GM21825 (cell line): ENCODE data around the gene RSPH10B2.
"Not testable (repeated sequence)": the region's sequence is repeated elsewhere in the genome, so short reads cannot be mapped to it uniquely, and the experiment has no call there.

Experiments used
- ATAC-seq: cut with Tn5 transposase; IDR thresholded peaks from one replicate; pipeline ENCODE4 v1.9.1; 2021; ENCODE audit warnings: mild to moderate bottlenecking, moderate library complexity; ENCODE audit not compliant: unreplicated experiment

RSPH10B2 gene

DNA sequence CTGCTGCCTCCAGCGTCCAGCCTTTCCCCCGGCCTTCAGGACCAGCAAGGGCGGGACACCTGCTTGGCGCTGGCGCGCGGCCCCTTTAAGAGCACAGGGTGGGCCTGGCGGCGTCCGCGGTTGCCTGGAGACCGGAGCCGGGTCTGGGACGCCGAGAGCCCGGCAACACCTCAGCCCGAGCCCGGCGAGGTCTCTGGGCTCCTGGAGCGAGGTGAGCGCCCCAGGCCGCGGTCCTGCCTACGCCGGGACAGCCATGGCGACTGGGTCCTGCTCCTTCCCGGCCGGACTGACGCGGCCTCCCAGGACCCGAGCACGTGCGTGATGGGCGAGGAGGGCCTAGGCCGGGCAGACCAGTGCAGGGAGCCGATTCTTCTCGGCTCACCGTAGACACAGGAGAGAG is at the start of gene RSPH10B2:
Gene RSPH10B2, plus strand, starts transcription at position 140 of the 400 bp plus-strand sequence. CDS start 3,575 bp downstream, outside the sequence.
- ATAC-seq = not testable (repeated sequence)

DNA sequence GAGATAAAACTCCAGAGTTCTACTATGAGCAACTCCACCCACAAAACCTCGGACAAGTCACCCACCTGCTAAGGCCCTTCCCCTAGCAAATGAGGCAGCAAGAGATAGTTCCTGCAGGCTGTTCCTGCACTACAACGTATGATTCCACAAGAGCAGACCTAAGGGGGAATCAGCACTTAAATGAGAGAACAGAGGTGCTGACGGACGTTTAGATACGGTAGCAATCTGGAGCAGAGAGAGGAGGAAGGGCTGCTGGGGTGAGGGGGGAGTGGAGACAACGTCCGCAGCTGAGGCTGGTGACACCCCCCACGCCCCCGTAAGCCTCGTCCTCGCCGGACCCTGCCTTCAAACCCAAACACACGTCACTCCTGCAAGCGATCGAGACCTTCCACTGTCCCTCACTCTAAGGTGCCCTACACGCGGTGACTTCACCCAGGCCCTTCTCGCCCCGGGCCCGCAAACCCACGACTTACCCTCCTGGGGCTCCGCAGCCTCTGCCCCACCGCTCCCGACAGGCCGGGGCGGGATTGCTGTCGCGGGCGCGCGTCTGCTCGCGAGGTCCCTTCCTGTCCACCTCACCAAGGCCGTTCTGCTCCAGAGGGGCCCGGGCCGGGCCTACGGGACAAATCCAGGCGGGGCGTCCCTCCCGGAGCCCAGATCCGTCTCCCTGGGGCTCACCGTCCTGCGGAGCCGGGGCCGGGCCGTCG is 47.8 kb upstream of the RSPH10B2 start:
- peak; percentile 35 for ATAC-seq

DNA sequence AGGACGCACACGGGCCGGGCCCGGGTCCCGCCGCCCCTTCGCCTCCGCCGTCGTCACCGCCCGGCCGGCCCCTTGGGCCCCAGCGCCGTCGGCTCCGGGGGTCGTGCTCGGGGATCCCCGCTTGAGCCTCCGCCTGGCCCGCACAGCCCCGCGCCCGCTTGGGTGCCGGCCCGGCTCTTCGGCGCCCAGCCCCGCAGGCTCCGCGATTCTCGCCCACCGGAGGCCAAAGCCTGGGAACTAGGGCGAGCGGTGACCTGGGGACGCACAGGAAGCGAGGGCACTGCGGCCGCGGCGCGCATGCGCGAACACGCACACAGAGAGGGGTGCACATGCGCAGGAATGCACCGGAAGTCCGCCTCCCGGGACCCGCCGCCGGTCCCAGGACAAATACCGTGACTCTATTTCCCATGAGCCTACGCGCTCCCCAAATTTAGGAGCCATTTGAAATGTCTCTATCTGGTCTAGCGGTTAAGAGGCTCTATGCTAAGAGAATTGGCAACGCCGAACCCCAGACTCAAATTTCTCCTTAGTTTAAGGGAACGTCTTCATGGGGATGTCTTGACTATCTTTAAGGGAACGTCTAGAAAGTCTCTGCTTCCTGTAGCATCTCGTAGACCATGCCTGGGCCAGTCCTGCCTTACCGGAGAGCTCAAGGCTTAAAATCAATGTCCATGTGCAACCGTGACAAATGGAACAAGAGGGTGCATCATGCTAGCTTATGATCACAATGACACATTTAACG is 47.1 kb upstream of the RSPH10B2 start, which contains the start of gene ZNF12:
Gene ZNF12, minus strand, starts transcription at position 282 of the 742 bp plus-strand sequence. CDS start 1,774 bp downstream, outside the sequence.
- ATAC-seq = peak; percentile 86

DNA sequence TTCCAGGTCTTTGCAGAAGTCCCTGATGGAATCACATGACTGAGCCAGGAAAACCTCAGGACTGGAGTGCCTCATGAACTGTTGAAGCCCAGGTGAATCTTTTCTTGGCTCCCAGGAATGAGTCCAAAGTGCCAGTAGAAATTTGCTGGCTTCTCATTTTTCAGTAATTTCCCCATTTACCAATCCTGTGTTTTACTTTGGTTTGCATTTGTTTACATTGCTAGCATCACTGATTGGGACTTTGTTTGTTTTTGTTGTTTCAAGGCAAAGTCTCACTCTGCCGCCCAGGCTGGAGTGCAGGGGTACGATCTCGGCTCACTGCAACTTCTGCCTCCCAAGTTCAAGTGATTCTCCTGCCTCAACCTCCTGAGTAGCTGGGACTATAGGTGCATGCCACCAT is 45.6 kb upstream of the RSPH10B2 start:
- no peak for ATAC-seq

DNA sequence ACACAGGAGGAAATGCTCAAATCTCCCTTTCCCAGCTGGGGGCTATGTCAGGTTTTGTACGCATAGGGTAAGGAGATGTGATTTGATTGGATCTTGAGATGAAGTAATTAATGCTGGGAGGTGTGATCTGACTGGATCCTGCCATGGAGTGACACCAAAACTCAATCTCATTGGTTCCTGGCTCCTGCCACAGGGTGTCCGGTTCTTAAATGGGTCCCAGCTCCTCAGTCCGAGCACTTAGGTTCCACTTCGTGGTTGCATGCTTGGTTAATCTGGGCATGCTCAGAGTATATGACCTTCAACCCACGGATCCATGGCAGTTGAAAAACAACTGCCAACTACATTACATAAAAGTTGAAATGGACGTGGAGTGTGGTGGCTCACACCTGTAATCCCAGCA is 44.1 kb upstream of the RSPH10B2 start:
- no peak for ATAC-seq

DNA sequence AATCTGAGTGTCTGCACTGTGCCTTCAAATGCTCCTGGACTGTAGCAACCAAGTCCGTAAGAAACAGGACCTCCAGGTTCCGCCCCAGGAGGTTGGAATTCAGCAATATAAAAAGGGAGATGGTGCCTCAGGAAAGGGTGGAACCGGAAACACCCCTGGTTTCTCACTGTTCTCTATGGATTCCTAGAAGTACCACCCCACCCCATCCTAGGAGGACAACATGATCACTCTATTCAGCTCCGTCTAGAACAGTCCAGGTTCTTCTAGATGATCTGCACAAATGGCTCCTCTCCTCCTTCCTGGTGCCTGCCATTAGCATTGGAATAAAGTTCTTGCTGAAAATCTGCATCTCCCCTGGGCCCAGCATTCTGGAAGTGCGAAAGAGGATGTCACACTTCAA is 39.5 kb upstream of the RSPH10B2 start:
- ATAC-seq = no peak

DNA sequence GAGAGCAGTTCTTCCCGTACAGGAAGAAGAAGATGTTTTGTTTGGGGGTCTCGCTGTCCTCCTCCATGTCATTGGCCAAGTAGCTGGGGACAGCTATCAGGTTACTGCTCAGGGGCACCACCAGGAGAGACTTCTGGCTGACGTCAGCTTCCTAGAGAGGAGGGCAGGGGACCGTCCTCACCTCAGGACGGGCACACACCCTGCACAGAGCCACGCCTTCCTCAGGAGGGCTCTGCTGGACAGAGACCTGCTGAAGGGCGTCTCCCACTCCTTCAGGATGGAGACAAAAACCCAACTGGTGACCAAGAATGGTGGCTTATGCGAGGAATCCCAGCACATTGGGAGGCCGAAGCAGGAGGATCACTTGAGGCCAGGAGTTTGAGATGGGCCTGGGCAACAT is 38.0 kb upstream of the RSPH10B2 start:
- ATAC-seq = not testable (repeated sequence)

DNA sequence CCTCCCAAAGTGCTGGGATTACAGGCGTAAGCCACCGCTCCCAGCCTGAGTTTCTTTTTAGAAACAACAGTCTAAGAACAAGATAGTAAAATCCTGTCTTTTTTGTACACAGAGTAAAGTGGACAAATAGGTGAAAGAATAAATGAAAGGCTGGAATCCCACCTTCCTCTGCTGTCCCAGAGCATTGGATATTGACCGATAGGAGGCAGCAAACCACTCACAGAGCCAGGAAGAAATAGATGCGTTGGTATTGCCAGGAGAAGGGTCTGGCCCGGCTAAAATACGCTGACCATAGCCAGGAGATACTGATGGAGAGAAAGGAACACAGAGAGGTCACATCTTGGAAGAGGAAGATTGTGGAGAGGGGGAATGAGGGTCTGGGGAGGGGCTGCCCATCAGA is 35.8 kb upstream of the RSPH10B2 start:
- no peak for ATAC-seq

DNA sequence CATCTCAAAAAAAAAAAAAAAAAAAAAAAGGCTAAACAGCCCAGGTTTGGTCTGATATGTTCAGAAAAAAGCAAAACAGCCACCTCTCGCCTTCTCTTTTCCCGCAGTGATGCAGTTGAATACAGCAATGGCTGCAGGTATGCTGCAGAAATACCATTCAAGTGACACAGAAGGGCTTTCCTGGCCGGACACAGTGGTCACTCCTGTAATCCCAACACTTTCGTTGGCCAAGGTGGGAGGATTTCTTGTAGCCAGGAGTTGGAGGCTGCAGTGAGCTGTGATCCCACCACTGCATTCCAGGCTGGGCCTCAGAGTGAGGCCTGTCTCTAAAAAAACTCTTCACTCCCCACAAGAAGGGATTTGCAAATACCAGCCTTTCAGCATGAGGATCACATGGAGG is 29.6 kb upstream of the RSPH10B2 start:
- ATAC-seq = not testable (repeated sequence)

DNA sequence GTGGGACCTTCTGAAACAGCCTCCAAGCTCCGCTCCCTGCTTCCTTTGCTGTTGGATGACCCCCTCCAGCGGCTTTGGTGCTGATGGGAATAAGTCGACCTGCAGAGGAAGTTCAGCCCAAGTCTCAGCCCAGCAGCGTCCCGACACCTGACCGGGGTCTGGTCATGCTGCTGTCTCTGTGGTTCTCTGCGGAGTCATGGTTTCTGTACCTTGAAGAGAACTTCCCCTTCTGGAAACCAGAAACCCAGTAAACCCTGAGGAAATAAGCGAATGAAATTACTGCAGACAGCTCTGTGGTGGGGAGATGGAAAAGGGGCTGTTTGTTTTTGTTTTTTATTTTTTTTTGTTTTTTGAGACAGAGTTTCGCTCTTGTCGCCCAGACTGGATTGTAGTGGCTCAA is 28.9 kb upstream of the RSPH10B2 start:
- peak; percentile 78 for ATAC-seq

DNA sequence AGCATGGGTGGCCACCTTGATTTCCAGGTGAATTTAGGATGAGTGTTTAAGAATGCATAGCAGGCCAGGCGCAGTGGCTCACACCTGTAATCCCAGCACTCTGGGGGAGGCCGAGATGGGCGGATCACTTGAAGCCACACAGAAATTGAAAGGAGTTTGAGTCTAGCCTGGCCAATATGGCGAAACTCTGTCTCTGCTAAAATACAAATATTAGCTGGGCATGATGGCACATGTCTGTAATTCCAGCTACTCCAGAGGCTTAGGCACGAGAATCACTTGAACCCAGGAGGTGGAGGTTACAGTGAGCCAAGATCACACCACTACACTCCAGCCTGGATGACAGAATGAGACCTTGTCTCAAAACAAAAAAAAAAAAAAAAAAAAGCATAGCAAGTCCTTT is 27.6 kb upstream of the RSPH10B2 start:
- not testable (repeated sequence) for ATAC-seq

DNA sequence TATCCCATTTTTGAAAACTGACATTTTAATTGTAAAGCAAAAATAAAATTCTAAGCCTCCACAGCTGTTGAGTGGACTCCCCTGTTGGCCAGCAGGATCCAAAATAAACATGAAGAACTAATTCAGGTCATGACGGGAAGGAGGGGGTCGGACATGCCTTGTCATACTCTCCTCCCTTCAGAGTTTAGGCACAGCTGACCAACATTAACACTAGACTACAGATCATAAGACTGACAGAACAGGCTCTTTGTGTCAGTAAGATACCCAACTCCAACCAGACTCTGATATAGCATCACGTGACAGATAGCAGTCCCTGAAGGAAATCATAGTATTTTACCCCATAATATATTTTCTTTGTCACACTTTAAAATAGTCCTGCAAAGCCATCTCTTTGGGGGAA is 26.2 kb upstream of the RSPH10B2 start:
- ATAC-seq = no peak

DNA sequence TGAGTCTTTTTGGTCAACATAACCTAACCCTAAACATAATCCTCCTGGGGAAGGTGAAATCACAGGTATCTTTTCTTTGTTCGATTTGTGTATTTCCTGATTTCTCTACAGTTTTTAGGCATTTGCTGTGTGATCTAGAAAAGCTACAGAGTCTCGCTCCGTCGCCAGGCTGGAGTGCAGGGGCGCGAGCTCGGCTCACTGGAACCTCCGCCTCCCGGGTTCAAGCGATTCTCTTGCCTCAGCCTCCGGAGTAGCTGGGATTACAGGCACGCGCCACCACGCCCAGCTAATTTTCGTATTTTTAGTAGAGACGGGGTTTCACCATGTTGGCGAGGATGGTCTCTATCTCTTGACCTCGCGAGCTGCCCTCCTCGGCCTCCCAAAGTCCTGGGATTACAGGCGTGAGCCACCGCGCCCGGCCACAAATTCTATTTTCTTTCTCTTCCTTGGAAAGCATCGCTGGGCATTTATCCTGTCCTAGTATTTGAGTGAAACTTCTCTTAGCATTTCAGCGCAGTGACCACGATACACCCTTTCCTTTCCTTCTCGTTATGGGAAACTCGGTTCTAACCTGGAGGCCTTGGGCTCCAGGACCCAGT is 24.9 kb upstream of the RSPH10B2 start:
- not testable (repeated sequence) for ATAC-seq

DNA sequence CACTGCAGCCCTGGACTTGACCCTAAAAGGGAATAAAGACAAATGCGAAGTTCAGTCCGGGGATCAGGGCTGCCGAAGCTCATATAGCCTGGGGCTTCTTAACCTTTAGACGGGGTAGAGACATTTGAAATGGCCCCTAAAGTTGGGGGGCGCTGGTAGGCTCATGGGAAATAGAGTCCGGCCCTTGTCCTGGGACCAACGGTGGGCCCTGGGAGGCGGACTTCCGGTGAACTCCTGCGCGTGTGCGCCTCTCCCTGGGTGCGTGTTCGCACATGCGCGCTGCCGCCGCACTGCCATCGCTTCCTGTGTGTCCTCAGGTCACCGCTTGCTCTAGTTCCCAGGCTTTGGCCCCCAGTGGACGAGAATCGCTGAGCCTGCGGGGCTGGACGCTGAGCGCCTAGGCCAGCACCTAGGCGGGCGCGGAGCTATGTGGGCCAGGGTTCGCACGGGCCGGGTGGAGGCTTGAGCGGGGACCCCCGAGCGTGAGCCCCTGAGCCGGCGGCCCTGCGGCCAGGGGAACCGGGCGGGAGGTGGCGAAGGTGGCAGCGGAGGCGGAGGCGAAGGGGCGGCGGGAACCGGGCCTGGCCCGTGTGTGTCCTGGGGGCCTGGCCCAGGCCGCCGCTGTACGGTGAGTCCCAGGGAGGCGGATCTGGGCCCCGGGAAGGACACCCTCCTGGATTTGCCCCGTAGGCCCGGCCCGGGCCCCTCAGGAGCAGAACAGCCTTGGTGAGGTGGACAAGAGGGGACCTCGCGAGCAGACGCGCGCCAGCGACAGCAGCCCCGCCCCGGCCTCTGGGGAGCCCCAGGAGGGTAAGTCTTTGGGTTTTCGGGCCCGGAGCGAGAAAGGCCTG is 24.2 kb upstream of the RSPH10B2 start:
- ATAC-seq = peak; percentile 86

DNA sequence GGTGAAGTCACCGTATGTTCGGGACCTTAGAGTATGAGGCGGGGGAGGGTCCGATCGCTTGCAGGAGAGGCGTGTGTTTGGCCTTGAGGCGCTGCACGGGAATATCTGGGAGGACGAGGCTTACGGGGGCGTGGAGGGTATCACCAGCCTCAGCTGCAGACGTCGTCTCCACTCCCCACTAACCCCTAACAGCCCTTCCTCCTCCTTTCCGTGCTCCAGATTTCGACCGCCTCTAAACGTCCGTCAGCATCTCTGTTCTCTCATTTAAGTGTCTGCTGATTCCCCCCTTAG is 23.6 kb upstream of the RSPH10B2 start:
- no peak for ATAC-seq

DNA sequence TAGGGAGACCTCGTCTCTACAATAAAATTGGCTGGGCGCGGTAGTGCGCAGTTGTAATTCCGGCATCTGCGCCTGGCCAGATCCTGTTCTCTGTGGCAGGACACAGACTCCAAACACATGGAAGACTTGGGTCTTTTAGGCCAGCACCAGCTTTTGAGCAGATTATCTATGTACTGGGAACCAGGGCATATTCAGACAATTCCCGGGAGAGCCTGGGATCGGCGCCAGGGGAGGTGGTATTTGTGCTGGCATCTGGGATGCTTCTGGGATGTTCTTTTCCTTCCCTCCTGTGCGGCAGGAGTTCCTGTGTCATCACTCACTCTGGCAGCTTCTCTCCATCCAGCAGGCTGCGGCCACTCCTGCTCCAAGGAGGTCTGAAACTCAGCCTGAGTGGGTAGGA is 15.5 kb upstream of the RSPH10B2 start:
- ATAC-seq = not testable (repeated sequence)

DNA sequence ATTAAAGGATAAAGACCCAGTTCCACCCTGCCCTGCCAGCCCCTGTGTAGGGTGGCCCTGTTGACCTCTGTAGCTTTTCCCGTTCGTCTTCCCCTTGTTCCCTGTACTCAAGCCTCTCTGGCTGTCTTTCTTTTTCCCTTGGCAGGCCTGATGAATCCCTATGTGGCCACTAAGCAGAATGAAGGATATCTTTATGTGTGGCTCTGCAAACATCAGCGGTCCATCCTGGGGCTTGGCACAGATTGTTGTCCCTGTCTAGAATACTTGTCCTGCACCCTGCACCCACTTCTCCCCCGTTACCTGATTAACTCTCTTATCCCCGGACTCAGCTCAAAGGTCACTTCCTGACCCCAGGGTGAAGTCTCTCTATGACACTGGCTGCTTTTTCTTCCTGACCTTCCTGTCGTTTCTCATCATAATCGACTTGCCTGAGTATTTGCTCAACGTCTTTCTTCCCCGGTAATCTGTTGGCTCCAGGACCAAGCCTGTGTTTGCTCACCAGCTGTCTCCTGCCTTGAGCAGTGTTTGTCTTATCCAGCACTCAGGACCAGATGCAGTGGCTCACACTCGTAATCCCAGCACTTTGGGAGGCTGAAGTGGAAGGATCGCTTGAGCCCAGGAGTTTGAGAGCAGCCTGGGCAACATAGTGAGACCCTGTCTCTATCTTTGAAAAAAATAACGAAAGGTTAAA is 9.3 kb upstream of the RSPH10B2 start:
- ATAC-seq = not testable (repeated sequence)

DNA sequence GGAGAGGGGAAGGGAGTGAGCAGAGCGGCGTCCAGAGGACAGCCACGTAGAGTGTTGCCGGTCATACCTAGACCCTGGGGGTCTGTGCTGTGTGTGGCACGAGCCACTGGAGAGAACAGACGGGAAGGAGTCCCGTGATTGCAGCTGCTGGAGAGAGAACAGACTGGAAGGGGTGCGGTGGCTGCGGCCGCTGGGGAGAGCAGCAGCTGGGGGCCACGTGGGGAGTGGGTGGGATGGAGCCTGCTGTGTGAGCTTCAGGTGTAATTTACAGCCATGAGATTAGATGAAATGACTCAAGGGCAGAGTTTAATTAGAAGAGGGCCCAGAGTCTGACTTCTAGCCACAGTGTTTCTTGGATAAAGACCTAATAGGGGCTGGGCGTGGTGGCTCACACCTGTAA is 4.6 kb upstream of the RSPH10B2 start:
- not testable (repeated sequence) for ATAC-seq

DNA sequence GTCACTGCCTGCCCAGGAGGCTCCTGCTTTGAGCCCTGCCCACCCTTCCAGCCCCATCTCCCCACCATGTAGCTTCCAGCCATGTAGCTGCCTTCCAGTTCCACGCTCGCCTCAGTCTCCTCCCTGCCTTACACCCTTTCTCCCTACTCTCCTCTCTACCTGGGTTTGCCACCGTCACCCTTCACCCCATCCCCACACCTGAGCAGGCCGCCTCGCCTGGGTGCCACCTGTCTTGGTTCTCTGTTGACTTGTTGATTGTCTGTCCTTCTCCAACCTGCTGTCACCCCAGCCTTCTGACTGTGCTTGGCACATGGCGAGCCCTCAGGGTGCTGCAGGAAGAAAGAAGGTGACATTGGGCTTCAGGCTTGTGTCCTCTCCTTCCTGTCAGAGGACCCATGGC is 3.7 kb upstream of the RSPH10B2 start:
- ATAC-seq = not testable (repeated sequence)

DNA sequence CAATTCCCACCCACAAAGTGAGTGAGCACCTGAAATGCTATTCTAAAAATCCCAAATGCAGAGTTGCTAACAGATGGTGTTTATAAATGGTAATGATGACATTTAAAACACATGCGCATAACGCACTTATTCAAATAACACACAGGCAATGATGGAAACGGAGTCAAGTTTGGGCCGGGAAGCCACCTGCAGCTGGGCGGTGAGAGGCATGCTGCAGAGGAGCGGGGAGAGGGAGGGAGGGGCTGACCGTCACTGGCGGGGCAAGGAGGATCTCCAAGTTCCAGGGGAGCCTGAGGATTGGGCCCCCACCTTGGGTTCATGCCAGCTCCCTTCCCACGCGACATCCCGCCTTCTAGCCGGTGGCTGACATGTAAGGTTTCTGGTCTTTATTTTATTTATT is 7.3 kb downstream of the RSPH10B2 start:
- ATAC-seq = not testable (repeated sequence)
